Measurements from ENCODE around the gene AASS. TPM values are rescaled to one million over a fixed set of nuclear protein-coding genes. Genes with fewer than 3 reads are reported as not detected.

AASS gene
- total and polyA plus RNA-seq, 4 donors: 34.3 to 69.7 (median 48.7) TPM

GRCh38 chr7:122082670-122083069, 61.4 kb downstream of the AASS start:
- no peaks in the 10 kb centered on the region for H3K36me3 ChIP-seq (ENCODE audit: control insufficient read depth, insufficient read depth, low read length)
- H3K27ac ChIP-seq (ENCODE audit: low read depth, low read length): no peak overlapping the region
- no peaks in the 10 kb centered on the region for H3K27me3 ChIP-seq (ENCODE audit: control insufficient read depth, insufficient read depth, low read length)
- WGBS (ENCODE audit: insufficient coverage): 80% methylated on average over 1 of the region's 2 CpGs
- no peak overlapping the region for H3K4me3 ChIP-seq (ENCODE audit: low read depth, low read length)
- DNase-seq (ENCODE audit: low read depth in 4 of 6, low spot score in 6 of 6): no peak
- no peaks in the 10 kb centered on the region for H3K9me3 ChIP-seq (ENCODE audit: control insufficient read depth, insufficient read depth, low read length)
- no peaks in the 10 kb centered on the region for H3K4me1 ChIP-seq (ENCODE audit: control insufficient read depth, insufficient read depth, low read length)

GRCh38 chr7:122082160-122082559, 61.9 kb downstream of the AASS start:
- H3K36me3 ChIP-seq (ENCODE audit: control insufficient read depth, insufficient read depth, low read length): no peaks in the 10 kb centered on the region
- no peaks in the 10 kb centered on the region for H3K27me3 ChIP-seq (ENCODE audit: control insufficient read depth, insufficient read depth, low read length)
- H3K4me1 ChIP-seq (ENCODE audit: control insufficient read depth, insufficient read depth, low read length): no peaks in the 10 kb centered on the region
- DNase-seq (ENCODE audit: low read depth in 4 of 6, low spot score in 6 of 6): no peak
- no peak overlapping the region for H3K4me3 ChIP-seq (ENCODE audit: low read depth, low read length)
- no peaks in the 10 kb centered on the region for H3K9me3 ChIP-seq (ENCODE audit: control insufficient read depth, insufficient read depth, low read length)
- H3K27ac ChIP-seq (ENCODE audit: low read depth, low read length): no peak overlapping the region

GRCh38 chr7:122073635-122074034, 70.4 kb downstream of the AASS start:
- H3K27ac ChIP-seq (ENCODE audit: low read depth, low read length): no peak overlapping the region
- H3K36me3 ChIP-seq (ENCODE audit: control insufficient read depth, insufficient read depth, low read length): no peaks in the 10 kb centered on the region
- no CpG with 5 or more reads among the region's 3 CpGs for WGBS (ENCODE audit: insufficient coverage)
- no peaks in the 10 kb centered on the region for H3K27me3 ChIP-seq (ENCODE audit: control insufficient read depth, insufficient read depth, low read length)
- H3K4me1 ChIP-seq (ENCODE audit: control insufficient read depth, insufficient read depth, low read length): no peaks in the 10 kb centered on the region
- no peak for DNase-seq (ENCODE audit: low read depth in 4 of 6, low spot score in 6 of 6)
- H3K9me3 ChIP-seq (ENCODE audit: control insufficient read depth, insufficient read depth, low read length): no peaks in the 10 kb centered on the region
- H3K4me3 ChIP-seq (ENCODE audit: low read depth, low read length): no peak overlapping the region

- Histone ChIP-seq H3K36me3 (ENCODE audit: control insufficient read depth, insufficient read depth, low read length) (no peaks in the 10 kb centered on the region), H3K27me3 (ENCODE audit: control insufficient read depth, insufficient read depth, low read length) (no peaks in the 10 kb centered on the region), H3K9me3 (ENCODE audit: control insufficient read depth, insufficient read depth, low read length) (no peaks in the 10 kb centered on the region), H3K4me1 (ENCODE audit: control insufficient read depth, insufficient read depth, low read length) (no peaks in the 10 kb centered on the region), H3K27ac (ENCODE audit: low read depth, low read length) (no peak overlapping the region), H3K4me3 (ENCODE audit: low read depth, low read length) (no peak overlapping the region)
- no peak for DNase-seq (ENCODE audit: low read depth in 4 of 6, low spot score in 6 of 6)
- WGBS (ENCODE audit: insufficient coverage): 60% methylated on average over 1 of the region's 6 CpGs
These were observed 71.0 kb downstream of the AASS start for GRCh38 chr7:122072924-122073599.

GRCh38 chr7:122072272-122072671, 71.8 kb downstream of the AASS start:
- Histone ChIP-seq H3K27me3 (ENCODE audit: control insufficient read depth, insufficient read depth, low read length) (no peaks in the 10 kb centered on the region), H3K36me3 (ENCODE audit: control insufficient read depth, insufficient read depth, low read length) (no peaks in the 10 kb centered on the region), H3K27ac (ENCODE audit: low read depth, low read length) (no peak overlapping the region), H3K4me3 (ENCODE audit: low read depth, low read length) (no peak overlapping the region), H3K4me1 (ENCODE audit: control insufficient read depth, insufficient read depth, low read length) (no peaks in the 10 kb centered on the region), H3K9me3 (ENCODE audit: control insufficient read depth, insufficient read depth, low read length) (no peaks in the 10 kb centered on the region)
- WGBS (ENCODE audit: insufficient coverage): no CpG with 5 or more reads among the region's 2 CpGs
- no peak for DNase-seq (ENCODE audit: low read depth in 4 of 6, low spot score in 6 of 6)

- H3K27me3 ChIP-seq (ENCODE audit: control insufficient read depth, insufficient read depth, low read length): no peaks in the 10 kb centered on the region
- no peak overlapping the region for H3K4me3 ChIP-seq (ENCODE audit: low read depth, low read length)
- peak in 1 of 6 donors; percentile 83 for DNase-seq (ENCODE audit: low read depth in 4 of 6, low spot score in 6 of 6)
- WGBS (ENCODE audit: insufficient coverage): no CpG with 5 or more reads among the region's 3 CpGs
- no peaks in the 10 kb centered on the region for H3K36me3 ChIP-seq (ENCODE audit: control insufficient read depth, insufficient read depth, low read length)
- H3K4me1 ChIP-seq (ENCODE audit: control insufficient read depth, insufficient read depth, low read length): no peaks in the 10 kb centered on the region
- H3K27ac ChIP-seq (ENCODE audit: low read depth, low read length): no peak overlapping the region
- no peaks in the 10 kb centered on the region for H3K9me3 ChIP-seq (ENCODE audit: control insufficient read depth, insufficient read depth, low read length)
These were observed 73.2 kb downstream of the AASS start for GRCh38 chr7:122070834-122071233.

GRCh38 chr7:122070062-122070461, 74.0 kb downstream of the AASS start:
- H3K4me3 ChIP-seq (ENCODE audit: low read depth, low read length): no peak overlapping the region
- no peak overlapping the region for H3K27ac ChIP-seq (ENCODE audit: low read depth, low read length)
- no peaks in the 10 kb centered on the region for H3K27me3 ChIP-seq (ENCODE audit: control insufficient read depth, insufficient read depth, low read length)
- no peak for DNase-seq (ENCODE audit: low read depth in 4 of 6, low spot score in 6 of 6)
- H3K36me3 ChIP-seq (ENCODE audit: control insufficient read depth, insufficient read depth, low read length): no peaks in the 10 kb centered on the region
- 60% methylated on average over 1 of the region's 1 CpG for WGBS (ENCODE audit: insufficient coverage)
- H3K9me3 ChIP-seq (ENCODE audit: control insufficient read depth, insufficient read depth, low read length): no peaks in the 10 kb centered on the region
- no peaks in the 10 kb centered on the region for H3K4me1 ChIP-seq (ENCODE audit: control insufficient read depth, insufficient read depth, low read length)

GRCh38 chr7:122068999-122069398, 75.0 kb downstream of the AASS start:
- no peaks in the 10 kb centered on the region for H3K9me3 ChIP-seq (ENCODE audit: control insufficient read depth, insufficient read depth, low read length)
- no peaks in the 10 kb centered on the region for H3K4me1 ChIP-seq (ENCODE audit: control insufficient read depth, insufficient read depth, low read length)
- no peak overlapping the region for H3K27ac ChIP-seq (ENCODE audit: low read depth, low read length)
- H3K36me3 ChIP-seq (ENCODE audit: control insufficient read depth, insufficient read depth, low read length): no peaks in the 10 kb centered on the region
- no peaks in the 10 kb centered on the region for H3K27me3 ChIP-seq (ENCODE audit: control insufficient read depth, insufficient read depth, low read length)
- DNase-seq (ENCODE audit: low read depth in 4 of 6, low spot score in 6 of 6): no peak
- no peak overlapping the region for H3K4me3 ChIP-seq (ENCODE audit: low read depth, low read length)
- WGBS (ENCODE audit: insufficient coverage): 50% methylated on average over 1 of the region's 3 CpGs

- Histone ChIP-seq H3K36me3 (ENCODE audit: control insufficient read depth, insufficient read depth, low read length) (no peaks in the 10 kb centered on the region), H3K4me3 (ENCODE audit: low read depth, low read length) (no peak overlapping the region), H3K27me3 (ENCODE audit: control insufficient read depth, insufficient read depth, low read length) (no peaks in the 10 kb centered on the region), H3K4me1 (ENCODE audit: control insufficient read depth, insufficient read depth, low read length) (no peaks in the 10 kb centered on the region), H3K9me3 (ENCODE audit: control insufficient read depth, insufficient read depth, low read length) (no peaks in the 10 kb centered on the region), H3K27ac (ENCODE audit: low read depth, low read length) (no peak overlapping the region)
- DNase-seq (ENCODE audit: low read depth in 4 of 6, low spot score in 6 of 6): no peak
- no CpG with 5 or more reads among the region's 1 CpG for WGBS (ENCODE audit: insufficient coverage)
These were observed 76.0 kb downstream of the AASS start for GRCh38 chr7:122068046-122068445.

- WGBS (ENCODE audit: insufficient coverage): 75% methylated on average over 1 of the region's 1 CpG
- H3K27me3 ChIP-seq (ENCODE audit: control insufficient read depth, insufficient read depth, low read length): no peaks in the 10 kb centered on the region
- DNase-seq (ENCODE audit: low read depth in 4 of 6, low spot score in 6 of 6): no peak
These were observed 77.0 kb downstream of the AASS start for GRCh38 chr7:122067077-122067476.

More at GRCh38 chr7:122067077-122067476, 77.0 kb downstream of the AASS start:
- Histone ChIP-seq H3K4me3 (ENCODE audit: low read depth, low read length) (no peak overlapping the region), H3K9me3 (ENCODE audit: control insufficient read depth, insufficient read depth, low read length) (no peaks in the 10 kb centered on the region), H3K4me1 (ENCODE audit: control insufficient read depth, insufficient read depth, low read length) (no peaks in the 10 kb centered on the region), H3K27ac (ENCODE audit: low read depth, low read length) (no peak overlapping the region), H3K36me3 (ENCODE audit: control insufficient read depth, insufficient read depth, low read length) (no peaks in the 10 kb centered on the region)

Measured in spinal cord (tissue), 10 donors.